HG02623 (cell line): ENCODE measurements around the gene BMPR1B.

Experiments used
- ATAC-seq: cut with Tn5 transposase; IDR thresholded peaks from one replicate; pipeline ENCODE4 v1.9.1; 2021; ENCODE audit warnings: moderate library complexity; ENCODE audit not compliant: unreplicated experiment

The BMPR1B gene

DNA sequence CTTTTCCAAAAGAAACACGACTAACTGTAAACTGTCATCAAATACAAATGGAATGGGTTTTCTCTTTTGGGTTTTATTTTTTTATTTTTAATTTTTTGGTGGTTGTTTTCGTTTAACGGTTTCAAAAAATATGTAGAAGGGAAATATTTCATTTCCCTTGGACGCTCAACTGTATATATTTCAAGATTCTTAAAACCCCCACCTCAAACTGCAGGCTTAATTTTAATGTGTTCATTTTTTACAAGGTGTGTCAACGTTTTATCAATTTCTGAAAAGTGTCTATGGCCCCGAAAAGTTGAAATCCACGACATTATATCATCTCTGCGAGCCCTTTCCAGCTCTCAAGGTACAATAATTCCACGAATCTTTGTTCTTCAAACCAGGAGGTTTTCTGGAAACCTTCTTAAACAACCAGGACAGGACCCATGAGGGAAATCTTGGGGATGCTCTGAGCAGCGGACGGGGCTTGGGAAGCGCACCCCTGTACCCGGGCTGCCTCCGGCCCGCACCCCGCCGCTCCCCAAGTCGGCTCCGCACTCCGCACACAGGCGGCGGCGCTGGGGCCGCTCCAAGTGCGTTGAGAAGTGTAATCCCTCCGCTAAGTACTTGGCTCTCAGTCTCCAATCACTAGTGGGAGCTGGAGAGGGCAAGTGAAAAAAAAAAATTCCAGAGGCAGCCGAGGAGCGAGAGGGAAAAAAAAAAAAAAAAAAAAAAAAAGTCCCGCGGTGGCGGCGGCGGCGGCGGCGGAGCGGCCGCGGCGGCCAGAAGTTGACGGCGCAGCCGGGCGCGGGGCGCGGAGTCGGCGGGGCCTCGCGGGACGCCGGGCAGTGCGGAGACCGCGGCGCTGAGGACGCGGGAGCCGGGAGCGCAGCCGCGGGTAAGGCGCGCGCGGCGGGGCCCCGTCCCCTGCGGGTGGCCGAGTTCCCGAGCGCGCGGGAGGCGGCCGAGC is at the start of gene BMPR1B:
TSS of gene BMPR1B (plus strand) at position 764 of the 949 bp plus-strand sequence. CDS start 346,470 bp downstream, outside the sequence.
- no peak for ATAC-seq

DNA sequence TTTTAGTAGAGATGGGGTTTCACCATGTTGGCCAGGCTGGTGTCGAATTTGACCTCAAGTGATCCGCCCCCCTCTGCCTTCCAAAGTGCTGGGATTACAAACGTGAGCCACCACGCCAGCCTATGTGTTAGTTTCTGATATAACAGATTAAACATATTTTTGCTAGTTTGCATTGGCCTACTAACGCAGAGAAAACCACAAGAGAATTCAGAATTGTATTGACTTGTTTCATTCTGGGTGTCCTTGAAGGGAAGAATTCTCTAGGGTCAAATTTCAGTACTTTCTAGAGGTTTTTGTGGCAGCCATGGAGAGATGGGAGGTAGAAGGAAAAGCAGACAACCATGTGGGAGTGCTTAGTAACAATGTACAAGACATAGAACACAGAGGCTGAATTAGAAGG is 46.1 kb upstream of the BMPR1B start:
- no peak for ATAC-seq

DNA sequence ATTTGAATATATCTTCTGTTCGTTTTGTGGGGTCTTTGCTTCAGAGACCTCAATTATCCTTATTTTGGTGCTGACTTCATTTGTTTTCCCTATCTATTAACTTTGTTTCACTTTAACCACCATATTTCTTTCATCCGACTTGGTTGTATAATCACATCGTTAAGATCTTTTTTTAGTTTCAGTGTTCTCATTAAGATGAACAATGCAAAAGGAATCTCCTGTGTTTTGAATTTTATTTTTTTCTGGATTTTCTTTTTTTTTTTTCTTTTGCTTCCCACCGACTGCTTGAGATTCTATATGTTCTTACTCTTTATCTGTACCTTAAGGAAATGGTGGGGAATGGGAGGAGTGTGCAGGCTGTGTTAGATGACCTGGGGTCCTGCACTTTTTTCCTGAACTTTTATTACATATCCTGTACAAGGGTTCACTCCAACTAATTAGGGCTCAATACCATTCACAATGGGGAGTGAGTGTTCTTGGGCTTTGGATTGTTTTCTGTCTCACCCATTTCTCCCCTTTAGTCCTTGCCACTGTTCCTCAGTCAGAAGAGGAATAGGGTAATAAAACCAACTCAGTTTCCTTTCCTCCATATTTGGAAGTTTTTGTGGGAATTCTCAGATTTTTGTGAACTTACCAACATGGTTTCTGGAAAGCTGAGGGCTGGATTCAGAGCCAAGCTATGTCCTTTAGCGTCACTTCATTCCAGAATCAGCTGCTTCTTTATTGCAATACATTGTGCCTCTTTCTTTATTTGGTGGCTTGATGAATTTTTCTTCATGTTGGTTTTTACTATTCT is 43.2 kb upstream of the BMPR1B start:
- no peak for ATAC-seq

DNA sequence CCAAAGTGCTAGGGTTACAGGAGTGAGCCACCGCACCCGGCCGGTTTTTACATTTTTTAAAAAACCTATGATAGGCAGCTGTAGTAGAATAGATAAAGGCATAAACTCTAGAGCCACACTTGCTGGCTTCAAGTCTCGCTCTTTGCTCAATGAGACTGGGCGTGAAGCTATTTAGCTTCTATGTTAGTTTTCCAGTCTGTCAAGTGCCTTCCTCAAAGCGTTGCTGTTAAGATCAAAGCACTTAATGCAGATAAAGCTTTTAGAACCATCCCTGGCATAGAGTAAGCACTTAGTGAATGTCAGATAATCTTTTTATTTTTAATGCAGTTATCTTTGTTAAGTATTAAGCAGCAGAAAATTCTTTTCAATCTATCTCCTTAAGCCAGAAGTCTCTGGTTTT is 42.0 kb upstream of the BMPR1B start:
- no peak for ATAC-seq

DNA sequence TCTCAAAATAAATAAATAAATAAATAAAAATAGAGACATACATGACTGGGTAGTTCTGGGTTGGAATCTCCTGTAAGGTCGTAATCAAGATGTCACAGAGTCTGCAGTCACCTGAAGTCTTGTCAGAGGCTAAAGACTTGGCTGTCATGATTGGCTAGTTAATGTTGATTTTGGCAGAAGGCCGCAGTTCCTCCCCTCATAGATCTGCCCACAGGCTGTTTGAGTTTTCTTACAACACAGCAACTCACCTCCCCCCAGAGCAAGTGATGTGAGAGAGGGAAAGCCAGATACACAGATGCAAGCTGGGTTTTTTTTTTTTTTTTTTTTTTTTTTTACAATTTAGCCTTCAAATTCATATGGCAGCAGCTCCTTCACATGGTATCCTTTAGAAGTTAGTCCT is 36.4 kb upstream of the BMPR1B start:
- ATAC-seq = no peak

DNA sequence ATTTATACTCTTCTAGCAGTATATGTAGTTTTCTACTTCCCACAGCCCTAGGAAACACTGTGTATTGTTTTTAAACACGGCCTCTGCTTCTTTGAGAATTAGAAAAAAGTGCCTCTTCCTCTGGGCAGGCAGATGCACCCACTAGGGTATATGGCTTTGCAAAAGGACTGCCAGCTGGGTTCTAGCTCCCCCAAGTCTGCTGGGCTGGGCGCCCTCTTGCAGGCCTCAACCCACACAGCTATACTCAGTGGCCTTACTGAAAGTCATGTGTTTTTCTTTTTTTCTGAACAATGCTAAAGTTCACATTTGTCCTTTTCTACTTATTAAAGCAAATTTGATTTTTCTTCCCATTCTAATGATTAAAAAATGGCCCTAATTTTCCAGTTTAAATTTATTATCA is 35.5 kb upstream of the BMPR1B start:
- no peak for ATAC-seq

DNA sequence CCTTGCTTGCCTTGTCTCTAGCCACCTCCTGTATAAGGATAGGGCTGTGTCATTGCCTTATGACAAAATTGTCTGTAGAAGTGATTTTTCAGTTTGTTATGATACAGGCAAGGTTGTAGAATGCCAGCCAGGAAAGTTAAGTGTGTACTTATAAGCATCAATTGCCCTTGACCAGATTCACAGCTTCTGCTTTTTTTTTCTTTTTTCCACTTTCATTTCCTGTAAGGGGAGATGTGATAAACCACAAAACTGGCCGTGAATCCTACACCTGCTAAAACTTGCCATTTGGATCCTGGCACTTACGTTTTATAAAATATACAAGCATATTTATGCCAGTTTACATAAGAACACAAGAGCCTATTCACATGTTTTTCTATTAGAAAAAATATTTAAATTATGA is 35.0 kb upstream of the BMPR1B start:
- no peak for ATAC-seq

DNA sequence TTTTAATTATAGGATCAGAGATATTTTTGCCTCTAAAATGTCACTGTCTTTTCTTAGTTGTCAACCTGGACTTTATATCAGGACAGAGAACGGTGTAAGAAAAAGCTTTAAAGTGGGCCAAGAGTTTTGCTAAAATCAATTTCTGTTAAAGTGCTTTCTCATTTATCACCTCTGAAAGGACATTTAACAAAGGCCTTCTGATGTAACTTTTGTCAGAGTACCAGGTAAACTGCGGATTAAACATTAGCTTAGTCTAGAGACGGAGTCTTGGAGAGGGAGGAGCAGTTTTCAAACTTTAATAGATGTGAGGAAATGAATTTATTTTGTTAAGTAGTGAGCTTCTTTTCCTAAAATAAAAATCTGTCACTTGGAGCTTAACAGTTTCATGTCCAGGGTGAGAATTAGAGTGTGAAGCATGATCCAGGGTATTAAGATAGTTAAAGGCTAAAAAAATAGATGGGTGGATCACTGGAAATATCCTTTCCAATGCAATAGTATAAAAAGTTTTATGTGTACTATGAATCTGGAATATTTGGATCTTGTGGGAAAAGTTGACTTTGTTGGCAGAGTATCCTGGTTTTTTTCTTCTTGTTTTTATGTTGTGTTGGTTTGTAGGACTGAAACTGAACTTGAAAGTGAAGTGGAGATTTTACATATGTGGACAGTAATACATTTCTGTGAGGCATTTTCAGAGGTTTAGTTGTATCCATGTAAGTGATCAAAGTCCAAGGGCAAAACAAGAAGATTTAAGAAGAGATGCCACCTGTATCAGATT is 33.6 kb upstream of the BMPR1B start:
- ATAC-seq = no peak

DNA sequence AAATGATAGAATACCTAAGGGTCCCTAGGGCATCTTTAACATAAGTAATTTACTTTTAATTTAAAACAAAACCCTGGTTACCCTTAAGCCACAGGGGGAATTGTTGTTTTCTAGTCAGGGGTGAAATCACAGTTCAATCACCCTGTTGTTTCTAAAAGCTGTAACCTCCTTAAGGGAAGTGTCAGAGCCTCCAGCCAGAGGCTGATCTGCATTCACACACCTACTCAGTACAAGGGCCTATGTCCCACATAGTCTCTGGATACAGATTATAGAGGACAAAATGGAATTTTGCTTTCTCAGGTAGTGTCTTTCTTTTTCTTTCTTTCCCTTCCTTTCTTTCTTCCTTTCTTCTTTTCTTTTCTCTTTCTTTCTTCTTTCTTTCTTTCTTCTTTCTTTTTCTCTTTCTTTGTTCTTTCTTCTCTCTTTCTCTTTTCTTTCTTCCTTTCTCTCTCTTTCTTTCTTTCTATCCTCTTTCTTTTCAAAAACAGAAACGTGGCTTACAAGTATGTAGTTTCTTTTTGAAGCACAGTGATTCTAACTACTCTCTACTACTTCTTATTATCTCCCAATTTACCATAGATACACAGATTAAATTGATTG is 31.1 kb upstream of the BMPR1B start:
- no peak for ATAC-seq

DNA sequence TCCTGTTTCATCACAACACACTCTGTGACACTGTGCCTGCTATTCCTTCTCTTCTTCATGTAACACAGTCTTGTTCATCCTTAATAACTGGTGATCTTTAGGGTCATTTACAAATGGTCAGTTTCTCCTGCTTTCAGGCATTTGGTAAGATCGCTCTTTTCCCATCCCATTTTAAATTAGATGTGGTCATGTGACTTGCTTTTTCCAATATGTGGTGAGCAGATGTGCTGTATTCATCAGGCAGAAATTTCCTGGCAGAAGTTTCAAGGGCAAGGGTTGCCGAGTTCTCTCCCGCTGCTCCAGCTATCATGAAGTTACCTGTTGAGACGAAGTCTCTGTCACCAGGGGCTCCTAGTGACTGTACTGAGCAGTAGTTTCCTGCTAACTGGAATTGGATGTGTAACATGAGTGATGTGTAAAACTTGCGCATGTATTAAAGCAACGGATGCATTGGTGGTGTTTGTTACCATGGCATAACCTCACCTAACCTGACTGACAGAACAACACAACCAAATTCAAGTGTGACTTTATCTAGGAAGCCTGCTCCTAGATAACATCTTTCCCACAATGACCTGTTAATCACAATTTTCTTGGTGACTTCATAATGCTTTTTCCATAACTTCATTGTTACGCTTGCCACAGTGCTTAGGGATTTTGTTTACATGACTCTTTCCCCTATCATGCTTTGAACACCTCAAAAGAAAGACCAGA is 29.5 kb upstream of the BMPR1B start:
- no peak for ATAC-seq

DNA sequence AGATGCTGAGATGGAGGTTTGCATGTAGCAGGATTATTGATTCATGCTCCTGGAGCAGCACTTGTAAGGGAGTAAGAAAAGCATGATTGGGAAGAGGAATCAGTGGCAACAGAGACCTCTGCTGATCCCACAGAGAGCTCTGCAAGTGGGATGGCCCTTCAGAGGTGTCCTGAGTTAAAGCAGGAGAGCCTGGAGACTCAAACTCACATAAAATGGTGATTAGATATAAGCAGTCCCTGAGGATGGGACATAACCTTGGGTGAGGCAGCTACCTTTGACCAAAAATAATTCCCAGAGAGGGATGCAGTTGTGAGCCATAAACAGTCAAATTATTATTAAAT is 25.4 kb upstream of the BMPR1B start:
- ATAC-seq = no peak

DNA sequence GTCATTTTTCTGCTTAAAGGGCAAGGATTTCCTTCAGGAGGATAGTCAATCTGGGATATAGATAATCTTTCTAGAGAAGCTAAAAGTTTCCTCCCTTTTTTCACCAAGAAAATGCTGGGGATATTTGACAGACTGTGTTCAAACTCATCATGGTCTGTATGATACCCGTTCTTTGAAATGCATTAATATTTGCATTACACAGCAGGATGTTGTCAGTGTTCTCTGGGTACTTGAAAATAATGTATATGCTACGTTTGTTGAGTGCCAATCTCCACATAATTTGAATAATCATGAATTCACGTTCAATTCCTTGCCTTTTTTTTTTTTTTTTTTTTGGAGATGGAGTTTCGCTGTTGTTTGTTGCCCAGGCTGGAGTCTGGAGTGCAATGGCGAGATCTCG is 18.0 kb upstream of the BMPR1B start:
- no peak for ATAC-seq

DNA sequence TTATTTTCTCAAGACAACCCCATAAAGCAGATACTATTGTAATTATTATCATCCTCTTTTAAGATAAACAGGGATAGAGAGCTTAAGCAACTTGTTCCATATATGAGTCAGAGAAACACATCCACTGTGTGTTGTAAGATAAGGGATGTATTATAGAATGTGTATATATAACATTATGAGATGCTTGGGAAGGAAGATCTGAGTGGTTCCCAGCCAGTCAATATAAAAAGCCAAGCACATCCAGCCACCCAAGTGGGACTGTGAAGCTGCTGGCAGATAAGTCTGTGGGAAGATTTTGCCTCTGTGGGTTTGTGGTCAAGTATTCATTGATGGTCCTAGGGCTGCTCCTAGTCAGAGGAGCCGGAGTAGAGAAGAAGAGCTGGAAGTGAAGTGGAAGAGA is 16.5 kb upstream of the BMPR1B start:
- ATAC-seq = no peak

DNA sequence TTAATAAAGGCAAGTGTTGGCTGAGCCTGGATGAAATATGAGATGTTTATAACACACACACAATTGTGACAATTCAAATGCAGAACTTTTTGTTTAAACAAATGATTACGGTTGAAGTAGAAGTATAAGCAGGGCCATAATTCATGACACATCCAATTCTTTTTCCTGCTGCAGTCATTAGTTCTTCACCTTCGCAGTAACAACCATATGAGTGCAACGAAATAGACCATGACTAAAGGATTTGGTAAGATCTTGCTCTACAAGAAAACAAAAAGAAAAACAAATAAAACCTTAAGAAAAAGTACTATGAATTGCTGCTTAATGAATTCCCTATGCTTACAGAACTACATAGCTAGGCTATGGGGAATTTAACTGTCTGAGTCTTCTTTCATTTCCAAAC is 13.9 kb upstream of the BMPR1B start:
- no peak for ATAC-seq

DNA sequence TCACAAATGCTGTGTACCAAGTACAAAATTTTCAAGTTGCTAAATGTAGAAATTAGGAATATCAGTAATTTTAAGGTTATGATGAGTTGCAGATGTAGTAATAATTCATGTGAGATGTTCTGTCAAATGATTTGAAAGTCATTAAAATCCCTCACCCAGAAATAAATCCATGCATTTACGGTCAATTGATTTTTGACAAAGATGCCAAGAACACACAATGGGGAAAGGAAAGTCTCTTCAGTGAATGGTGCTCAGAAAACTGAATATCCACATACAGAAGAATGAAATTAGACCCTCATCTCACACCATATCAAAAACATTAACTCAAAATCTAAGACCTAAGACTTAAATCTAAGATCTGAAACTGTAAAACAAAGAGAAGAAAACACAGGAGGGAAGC is 12.9 kb upstream of the BMPR1B start:
- ATAC-seq = no peak

DNA sequence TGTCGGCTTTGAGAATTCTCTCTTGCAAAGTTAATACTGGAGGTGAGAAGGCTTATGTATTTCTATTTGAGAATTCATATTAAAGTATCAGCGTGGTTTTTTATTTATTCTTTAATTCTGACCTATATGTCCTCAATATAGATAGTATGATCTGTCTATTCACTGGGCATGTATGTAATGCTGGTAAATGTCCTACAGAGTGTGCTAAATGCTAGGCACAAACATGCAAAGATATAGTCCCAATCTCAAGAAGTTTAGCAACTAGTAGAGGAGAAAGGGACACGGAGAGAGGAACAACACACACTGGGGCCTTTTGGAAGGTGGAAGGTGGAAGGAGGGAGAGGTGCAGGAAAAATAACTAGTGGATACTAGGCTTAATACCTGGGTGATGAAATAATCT is 11.0 kb upstream of the BMPR1B start:
- ATAC-seq = no peak

DNA sequence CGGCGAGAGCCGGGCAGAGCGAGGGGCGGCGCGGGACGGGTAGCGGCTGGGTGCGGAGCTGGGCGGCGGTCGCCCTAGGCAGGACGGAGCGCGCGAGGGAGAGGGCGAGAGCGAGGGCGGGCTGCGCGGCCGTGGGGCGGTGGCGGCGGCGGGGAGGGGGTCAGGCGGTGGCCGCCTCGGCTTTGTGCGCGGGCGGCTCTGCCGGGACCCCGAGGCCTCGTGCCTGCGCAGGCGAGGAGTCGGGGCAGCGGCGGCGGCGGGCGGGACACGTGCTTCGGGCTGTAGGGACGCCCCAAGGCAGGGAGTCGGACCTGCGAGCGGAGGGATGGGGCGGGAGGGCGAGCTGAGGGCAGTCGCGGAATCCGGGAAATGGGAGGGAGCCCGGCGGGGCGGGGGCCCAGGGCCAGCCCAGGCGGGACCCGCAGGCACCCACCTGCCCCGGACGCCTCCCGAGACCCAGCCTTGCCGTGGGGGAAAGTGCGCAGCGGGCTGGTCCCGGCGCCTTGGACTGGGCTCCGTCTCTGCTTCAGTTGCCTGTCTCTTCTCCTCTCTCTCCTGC is 465 bp downstream of the BMPR1B start:
- ATAC-seq = no peak

DNA sequence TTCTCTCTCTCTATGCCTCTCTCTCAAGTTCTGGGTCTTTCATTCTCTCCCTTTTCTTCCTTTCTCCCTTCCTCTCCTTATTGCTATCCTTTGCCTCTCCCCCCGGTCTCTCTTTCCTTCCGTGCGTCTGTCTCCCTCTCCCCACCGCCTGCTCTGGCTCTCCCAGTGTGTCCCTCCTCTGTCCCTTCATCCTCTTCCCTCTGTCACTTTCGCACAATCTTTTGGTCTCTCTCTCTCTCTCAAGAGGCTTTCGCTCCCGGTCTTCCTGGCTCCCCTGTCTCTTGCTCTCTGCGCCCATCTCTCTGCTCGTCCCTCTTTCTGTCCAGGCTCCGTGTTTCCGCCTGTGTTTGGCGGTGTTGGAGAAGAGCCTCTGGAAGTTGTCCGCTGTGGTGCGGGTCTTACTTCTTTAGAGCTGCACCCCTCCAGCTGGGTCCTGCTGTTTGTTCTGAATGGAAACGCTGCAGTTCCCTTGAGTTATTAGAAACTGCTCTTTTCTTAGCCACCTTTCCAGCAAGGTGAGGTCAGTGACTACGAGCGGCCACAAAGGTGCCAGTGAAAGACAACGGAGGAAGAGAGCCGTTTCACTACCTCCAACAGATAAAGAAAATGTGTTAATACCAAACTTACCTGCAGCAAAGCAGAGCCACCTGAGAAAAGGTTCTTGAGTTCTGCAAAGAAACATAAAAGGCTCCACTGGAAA is 1.1 kb downstream of the BMPR1B start:
- no peak for ATAC-seq

DNA sequence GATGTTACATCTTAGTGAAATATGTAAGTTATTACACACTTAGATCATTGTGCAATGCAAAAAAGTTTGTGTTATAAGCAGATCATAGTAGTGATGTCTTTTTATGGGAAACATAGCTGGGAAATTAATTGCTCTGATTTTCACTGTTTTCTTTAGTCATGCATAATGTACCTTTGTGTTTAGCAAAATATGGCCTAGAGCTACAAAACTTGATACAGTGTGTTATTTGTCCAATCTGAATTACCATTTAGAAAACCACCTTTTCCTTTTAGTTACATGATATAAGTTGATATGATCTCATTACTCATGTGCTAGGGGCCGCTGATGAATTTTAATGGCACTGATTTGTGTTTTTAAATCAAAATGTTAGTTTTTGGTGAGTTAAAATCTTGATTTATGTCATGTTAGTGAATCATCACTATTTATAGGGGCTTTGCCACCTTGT is 2.0 kb downstream of the BMPR1B start:
- ATAC-seq = no peak
